ENCODE measurements around the gene NFATC1.

- TF ChIP-seq CTCF (IDR thresholded peaks at IDR 0.05) (no peak), POLR2A (IDR thresholded peaks at IDR 0.05) (no peak)
Measured at GRCh38 chr18:79372991-79373390, 22.7 kb upstream of the NFATC1 start.

Data from thyroid gland (tissue), 4 donors.